Fibroblast of pulmonary artery (primary cell): ENCODE data around the gene MRPL58.

Experiments
- DNase-seq: peaks from one replicate; pipeline ENCODE4 v3.0.0-alpha.2; 2010; ENCODE audit warnings: low read depth
- H3K4me3 ChIP-seq: replicated peaks from 2 replicates; pipeline ENCODE4 v1.5.1; 2011; ENCODE audit warnings: low read depth, mild to moderate bottlenecking, control low read depth, low read length, moderate library complexity
- CTCF ChIP-seq: IDR thresholded peaks from 2 replicates; pipeline ENCODE4 v1.5.1; 2011; ENCODE audit warnings: mild to moderate bottlenecking, control low read depth, low read length, inconsistent platforms; ENCODE audit errors: missing control alignments

The MRPL58 gene

DNA sequence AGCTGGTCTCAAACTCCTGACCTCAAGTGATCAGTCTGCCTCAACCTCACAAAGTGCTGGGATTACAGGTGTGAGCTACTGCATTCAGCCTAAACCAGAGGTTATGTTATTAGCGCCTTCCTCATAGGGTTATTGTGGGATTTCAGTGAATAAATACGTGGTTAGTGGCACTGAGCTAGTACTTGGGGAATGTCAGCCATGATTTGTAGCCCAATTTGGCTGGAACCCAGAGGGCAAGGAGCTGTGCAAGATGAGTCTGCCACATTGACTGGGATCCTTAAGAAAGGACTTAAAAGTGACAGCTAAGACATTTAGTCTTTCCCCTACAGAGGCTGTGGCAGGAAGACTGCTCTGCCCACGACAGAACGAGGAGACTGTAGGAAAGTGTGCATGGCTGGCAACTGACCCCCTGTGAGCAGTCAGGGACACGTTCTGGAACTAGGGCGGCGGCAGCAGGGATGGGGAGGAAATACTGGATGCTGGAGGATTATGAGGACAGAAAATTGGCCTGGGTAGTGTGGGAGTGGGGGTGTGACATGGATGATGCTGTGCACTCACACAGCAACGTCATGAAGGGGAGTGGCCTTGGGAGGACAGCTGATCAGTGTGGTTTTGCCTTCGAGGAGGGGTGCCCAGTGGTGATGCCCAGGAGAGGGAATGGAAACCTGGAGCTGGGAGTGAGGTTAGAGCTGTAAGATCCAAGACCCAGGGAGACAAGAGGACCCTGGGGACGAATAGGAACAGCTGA is 19.7 kb downstream of the MRPL58 start:
- H3K4me3 ChIP-seq: peak overlapping the region; percentile 88
- TF ChIP-seq CTCF: no peak
- peak; percentile 80 for DNase-seq

DNA sequence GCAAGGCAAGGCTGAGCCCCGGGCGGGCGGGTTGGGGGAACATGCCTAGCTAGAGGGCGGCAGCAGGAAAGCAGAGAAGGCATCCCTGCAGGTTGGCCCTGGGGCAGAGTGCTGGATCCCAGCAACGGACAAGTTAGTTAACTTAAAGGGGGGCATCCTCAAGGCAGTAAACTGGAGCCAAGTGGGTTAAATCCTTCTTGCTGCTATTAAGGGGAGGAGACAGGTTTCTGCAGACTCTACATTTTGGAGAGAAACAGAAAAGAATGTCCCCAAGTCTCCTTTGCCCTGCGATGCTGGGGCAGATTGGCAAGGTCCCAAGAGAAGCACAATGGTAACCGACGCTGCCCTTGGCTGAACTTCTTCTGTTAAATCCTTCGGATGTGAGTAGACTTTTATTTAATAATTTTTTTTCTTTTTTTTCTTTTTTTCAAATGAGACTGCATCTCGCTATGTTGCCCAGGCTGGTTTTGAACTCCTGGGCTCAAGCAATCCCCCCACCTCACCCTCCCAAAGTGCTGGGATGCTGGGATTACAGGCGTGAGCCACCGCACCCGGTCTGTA is 20.3 kb downstream of the MRPL58 start:
- peak overlapping the region; percentile 88 for H3K4me3 ChIP-seq
- DNase-seq: peak; percentile 29
- no peak for TF ChIP-seq CTCF

DNA sequence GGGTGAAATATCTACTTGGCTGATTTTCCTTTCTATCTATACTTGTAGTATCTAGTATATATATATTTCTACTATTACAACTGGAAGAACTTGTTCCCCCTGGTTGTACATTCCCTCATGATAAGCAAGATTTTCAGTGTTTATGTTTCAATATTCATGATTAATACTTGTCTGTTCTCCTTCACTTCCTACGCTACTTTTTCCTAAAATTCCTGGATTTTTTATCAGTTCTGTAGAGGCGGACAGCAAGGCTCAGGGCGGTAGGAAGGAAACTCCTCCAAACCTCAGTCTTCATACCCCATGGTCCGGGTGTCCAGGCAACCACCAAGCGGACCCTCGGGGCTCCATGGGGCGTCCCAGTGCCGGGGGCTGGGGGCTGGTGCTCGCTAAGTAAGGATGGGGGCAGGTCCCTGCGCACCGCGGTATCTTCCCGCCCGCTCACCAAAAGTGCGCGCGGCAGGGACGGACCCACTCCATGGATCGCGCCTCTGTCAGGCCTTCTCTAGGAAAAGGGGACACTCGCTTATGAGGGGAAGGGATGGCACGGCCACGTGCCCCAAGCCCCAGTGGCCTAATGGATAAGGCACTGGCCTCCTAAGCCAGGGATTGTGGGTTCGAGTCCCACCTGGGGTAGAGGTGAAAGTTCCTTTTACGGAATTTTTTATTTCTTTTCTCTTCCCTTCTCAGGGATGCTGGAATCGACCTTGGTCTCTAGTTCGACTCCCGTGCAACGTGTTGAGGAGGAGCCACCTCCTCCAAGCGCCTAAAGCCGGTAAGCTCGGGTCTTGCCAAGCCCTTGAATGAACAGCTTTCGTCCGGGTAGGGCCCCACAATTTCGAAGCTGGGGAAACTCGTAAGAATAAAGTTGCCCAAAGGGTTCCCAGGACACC is 21.1 kb downstream of the MRPL58 start:
- peak overlapping the region; percentile 88 for H3K4me3 ChIP-seq
- peak; percentile 90 for DNase-seq
- TF ChIP-seq CTCF: no peak

GRCh38 chr17:75034236-75034908 is 21.9 kb downstream of the MRPL58 start:
- TF ChIP-seq CTCF: peak; percentile 4
- H3K4me3 ChIP-seq: peak overlapping the region; percentile 88
- DNase-seq: peak; percentile 88

DNA sequence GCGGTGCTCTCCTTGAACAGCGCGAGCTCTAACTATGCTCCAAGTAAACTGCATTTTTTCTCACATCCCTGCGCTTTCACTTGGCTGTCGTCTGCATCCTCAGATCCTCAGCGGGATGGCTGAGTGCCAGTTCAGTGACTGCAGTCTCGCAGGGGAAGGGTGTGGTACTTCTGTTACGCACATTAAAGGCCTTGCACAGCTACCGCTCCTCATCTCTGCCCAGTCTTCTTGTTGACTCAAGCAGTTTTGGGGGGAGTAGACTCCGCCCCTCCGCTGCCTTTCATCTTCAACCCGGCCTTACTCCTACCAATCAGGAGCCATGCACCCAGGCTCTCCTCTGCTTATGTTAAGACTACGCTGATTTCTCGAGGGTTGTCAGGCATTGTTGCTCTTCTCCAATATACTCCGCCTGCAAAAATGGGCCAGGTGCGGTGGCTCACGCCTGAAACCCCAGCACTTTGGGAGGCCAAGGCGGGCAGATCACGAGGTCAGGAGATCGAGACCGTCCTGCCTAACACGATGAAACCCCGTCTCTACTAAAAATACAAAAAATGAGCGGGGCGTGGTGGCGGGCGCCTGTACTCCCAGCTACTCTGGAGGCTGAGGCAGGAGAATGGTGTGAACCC is 24.3 kb downstream of the MRPL58 start:
- peak; percentile 90 for DNase-seq
- TF ChIP-seq CTCF: no peak
- H3K4me3 ChIP-seq: no peak overlapping the region

GRCh38 chr17:75039238-75039637 is 26.8 kb downstream of the MRPL58 start:
- DNase-seq: no peak
- no peak overlapping the region for H3K4me3 ChIP-seq
- no peak for TF ChIP-seq CTCF
